Stomach (tissue), 9 donors: ENCODE results near the gene DIDO1. TPM values are rescaled to one million over a fixed set of nuclear protein-coding genes. Genes with fewer than 3 reads are reported as not detected.

ENCODE experiments used
- DNase-seq, 2 donors: peaks; one replicate each; pipeline versions ENCODE4 v3.0.0 to v3.0.0-alpha.2; 2013 to 2019
- H3K27ac ChIP-seq, 5 donors: fragments of 200-600 bp in 4 of 5; sonication (generic) in 4 of 5; one replicate each; pipeline ENCODE4 v1.5.1; 2013 to 2019; ENCODE audit warnings: mild to moderate bottlenecking in 1 of 5, moderate library complexity in 1 of 5
- H3K27me3 ChIP-seq, 3 donors: fragments of 200-600 bp; sonication (generic); one replicate each; pipeline ENCODE4 v1.5.1; 2017 to 2019; ENCODE audit warnings: mixed run types in 1 of 3
- H3K36me3 ChIP-seq, 4 donors: fragments of 200-600 bp; sonication (generic); 1 replicate in 3 of 4; 2 replicates in 1 of 4; pipeline ENCODE4 v1.5.1; 2016 to 2019
- H3K4me1 ChIP-seq, 4 donors: fragments of 200-600 bp; sonication (generic); one replicate each; pipeline ENCODE4 v1.5.1; 2016 to 2019
- H3K4me3 ChIP-seq, 4 donors: fragments of 200-600 bp; sonication (generic) in 3 of 4; one replicate each; pipeline ENCODE4 v1.5.1; 2016 to 2019; ENCODE audit warnings: mild to moderate bottlenecking in 1 of 4
- H3K9me3 ChIP-seq, 4 donors: fragments of 200-600 bp; sonication (generic); one replicate each; pipeline ENCODE4 v1.5.1; 2016 to 2019
- CTCF ChIP-seq, 7 experiments: fragments of 450-650 bp in 4 of 7; fragments of 200-600 bp in 3 of 7; sonication (generic) in 3 of 7; IDR thresholded peaks; one replicate each; pipeline ENCODE4 v1.5.1; 2016 to 2019; ENCODE audit warnings: antibody characterized with exemption in 7 of 7, control low read depth in 2 of 7, mild to moderate bottlenecking in 1 of 7
- EP300 ChIP-seq: sonication (generic); formaldehyde crosslinking; IDR thresholded peaks from one replicate; pipeline ENCODE4 v1.6.1; 2017; ENCODE audit warnings: antibody characterized with exemption
- POLR2A ChIP-seq, 4 donors: fragments of 450-650 bp; IDR thresholded peaks; one replicate each; pipeline ENCODE4 v1.6.1; 2016; ENCODE audit warnings: antibody characterized with exemption in 4 of 4, control low read depth in 2 of 4, mild to moderate bottlenecking in 1 of 4, moderate library complexity in 1 of 4
- POLR2AphosphoS5 ChIP-seq, 3 donors: sonication (generic); formaldehyde crosslinking; IDR thresholded peaks; one replicate each; pipeline ENCODE4 v1.6.1; 2016; ENCODE audit warnings: antibody characterized with exemption in 3 of 3
- WGBS, 5 donors: extraction: QIAGEN DNeasy Blood & Tissue Kit in 3 of 5; methylation state at CpG; one replicate each; pipeline versions ENCODE4 v1.1.5 to v1.1.7; 2013 to 2018; 5-methylcytosine and 5-hydroxymethylcytosine counted together
- intact Hi-C: fragments of 100-400 bp; cut with DNase I; formaldehyde crosslinking; loops from one replicate; pipeline ENCODE4 v1.15.1; 2023; ENCODE audit warnings: low total_unique reads
- polyA plus RNA-seq, 3 donors: library from polyadenylated mRNA; stranded (reverse); fragments of 200-250 nt; gene quantifications; one replicate each; pipeline ENCODE4 v1.2.3, GENCODE V29; 2013
- total RNA-seq, 5 donors: library from RNA; depleted of rRNA; stranded (reverse); fragments of >200 nt; gene quantifications; one replicate each; pipeline versions ENCODE4 v1.1.0 to v1.2.3, GENCODE V29; 2014 to 2016
- donor health status: healthy with polysubstance abuse.
- donor health status: Bipolar disorder and iron deficiency.
- donor health status: healthy.

Gene DIDO1
- total and polyA plus RNA-seq, 8 donors, result 8.1 to 117 (median 57.7) TPM

DNA sequence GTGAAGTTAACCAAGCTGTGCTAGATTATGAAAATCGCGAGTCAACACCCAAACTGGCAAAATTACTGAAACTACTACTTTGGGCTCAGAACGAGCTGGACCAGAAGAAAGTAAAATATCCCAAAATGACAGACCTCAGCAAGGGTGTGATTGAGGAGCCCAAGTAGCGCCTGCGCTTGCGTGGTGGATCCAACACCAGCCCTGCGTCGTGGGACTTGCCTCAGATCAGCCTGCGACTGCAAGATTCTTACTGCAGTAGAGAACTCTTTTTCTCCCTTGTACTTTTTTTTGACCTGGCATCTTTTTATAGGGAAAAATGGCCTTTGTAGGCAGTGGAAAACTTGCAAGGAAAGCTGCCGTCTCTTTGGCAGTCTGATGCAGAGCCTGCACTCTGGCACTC, 18.4 kb upstream of the DIDO1 start:
- intact Hi-C loops, result no loop called here
- WGBS, 5 donors, result 84 to 91% (median 90%) methylated on average over 10 of the region's 10 CpGs
- DNase-seq, result no peak

DNA sequence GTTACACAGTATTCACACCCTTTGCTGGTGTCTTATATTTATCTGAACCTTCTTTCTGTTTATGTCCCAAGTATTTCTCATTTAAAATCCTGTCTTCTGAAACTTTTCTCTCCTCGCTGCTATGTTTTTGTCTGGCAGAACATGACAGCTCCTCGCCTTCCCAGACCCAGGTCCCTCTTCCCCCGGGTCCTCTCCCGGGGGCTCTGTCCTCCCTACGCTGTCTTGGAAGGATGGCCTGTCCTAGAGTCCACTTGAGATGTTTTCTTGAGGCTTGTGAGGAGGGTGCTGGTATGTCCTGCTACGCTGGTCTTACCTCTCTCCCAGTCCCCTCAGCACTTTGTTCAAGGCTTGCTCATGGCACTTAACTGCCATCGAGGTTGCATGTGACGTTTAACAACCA, 17.9 kb upstream of the DIDO1 start:
- Histone ChIP-seq H3K27ac (no peak overlapping the region), H3K27me3 (no peaks in the 10 kb centered on the region), H3K36me3 (peaks cover 51 to 84% (median 80%) of the 10 kb centered on the region in 4 donors), H3K4me1 (peaks cover 8 to 48% (median 32%) of the 10 kb centered on the region in 4 donors), H3K4me3 (no peak overlapping the region), H3K9me3 (no peaks in the 10 kb centered on the region)
- DNase-seq, result no peak
- WGBS, 5 donors, result 85 to 94% (median 90%) methylated on average over 8 of the region's 8 CpGs
- TF ChIP-seq POLR2AphosphoS5 (IDR thresholded peaks at IDR 0.05) (no peak), POLR2A (IDR thresholded peaks at IDR 0.05) (no peak), EP300 (no peak), CTCF (IDR thresholded peaks at IDR 0.05) (no peak)
- intact Hi-C loops, result no loop called here

More for the DNA sequence above, 18.4 kb upstream of the DIDO1 start:
- H3K4me1 ChIP-seq, result peaks cover 2 to 42% (median 27%) of the 10 kb centered on the region in 4 donors
- H3K27me3 ChIP-seq, result no peaks in the 10 kb centered on the region
- no peak overlapping the region for H3K4me3 ChIP-seq
- H3K27ac ChIP-seq, result no peak overlapping the region
- peaks cover 52 to 90% (median 86%) of the 10 kb centered on the region in 4 donors for H3K36me3 ChIP-seq
- H3K9me3 ChIP-seq, result no peaks in the 10 kb centered on the region
- no peak for TF ChIP-seq POLR2A (IDR thresholded peaks at IDR 0.05)
- no peak for TF ChIP-seq POLR2AphosphoS5 (IDR thresholded peaks at IDR 0.05)
- TF ChIP-seq EP300, result no peak
- TF ChIP-seq CTCF (IDR thresholded peaks at IDR 0.05), result no peak

- 91 to 95% (median 94%) methylated on average over 14 of the region's 14 CpGs for WGBS, 5 donors
- peaks cover 51 to 76% (median 72%) of the 10 kb centered on the region in 4 donors for H3K36me3 ChIP-seq
These were observed 17.1 kb upstream of the DIDO1 start for GRCh38 chr20:62943396-62943795.

DNA sequence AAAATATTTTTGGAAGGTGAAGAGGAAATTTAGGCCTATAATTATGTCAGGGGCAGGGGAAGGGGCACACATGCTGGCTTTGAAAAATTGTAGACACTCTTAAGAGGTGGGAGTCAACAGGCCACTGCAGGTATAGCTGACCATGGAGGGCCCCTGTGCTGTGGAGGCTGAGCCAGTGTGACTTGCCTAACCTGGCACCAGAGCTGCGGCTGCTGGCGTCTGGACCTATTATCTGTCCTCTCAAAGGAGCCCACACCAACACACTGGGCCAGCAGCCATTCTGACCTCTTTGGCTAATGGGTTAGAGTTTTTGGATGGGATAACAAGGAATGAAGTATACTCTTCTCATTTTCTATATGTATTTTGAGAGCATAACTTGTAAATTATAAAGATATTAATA, 16.2 kb upstream of the DIDO1 start:
- Histone ChIP-seq H3K9me3 (no peaks in the 10 kb centered on the region), H3K27ac (no peak overlapping the region), H3K27me3 (no peaks in the 10 kb centered on the region), H3K4me1 (peaks cover 11 to 56% (median 38%) of the 10 kb centered on the region in 4 donors), H3K36me3 (peaks cover 48 to 67% (median 63%) of the 10 kb centered on the region in 4 donors), H3K4me3 (no peak overlapping the region)
- no peak for DNase-seq
- intact Hi-C loops, result no loop called here
- TF ChIP-seq CTCF (IDR thresholded peaks at IDR 0.05) (no peak), POLR2AphosphoS5 (IDR thresholded peaks at IDR 0.05) (no peak), EP300 (no peak), POLR2A (IDR thresholded peaks at IDR 0.05) (no peak)
- WGBS, 5 donors, result 52 to 91% (median 78%) methylated on average over 2 of the region's 2 CpGs

More at GRCh38 chr20:62943396-62943795, 17.1 kb upstream of the DIDO1 start:
- intact Hi-C loops, result no loop called here
- no peak overlapping the region for H3K4me3 ChIP-seq
- H3K27ac ChIP-seq, result no peak overlapping the region
- peaks cover 11 to 55% (median 39%) of the 10 kb centered on the region in 4 donors for H3K4me1 ChIP-seq
- no peaks in the 10 kb centered on the region for H3K9me3 ChIP-seq
- H3K27me3 ChIP-seq, result no peaks in the 10 kb centered on the region
- no peak for DNase-seq
- no peak for TF ChIP-seq CTCF (IDR thresholded peaks at IDR 0.05)
- no peak for TF ChIP-seq POLR2A (IDR thresholded peaks at IDR 0.05)
- TF ChIP-seq EP300, result no peak
- no peak for TF ChIP-seq POLR2AphosphoS5 (IDR thresholded peaks at IDR 0.05)
